ENCODE results near the gene ZNF823.
"Not testable (repeated sequence)": the region's sequence is repeated elsewhere in the genome, so short reads cannot be mapped to it uniquely, and the experiment has no call there.

The ZNF823 gene

GRCh38 chr19:11676661-11677600 lies 61.8 kb downstream of the ZNF823 start:
- not testable (repeated sequence) for DNase-seq

DNA sequence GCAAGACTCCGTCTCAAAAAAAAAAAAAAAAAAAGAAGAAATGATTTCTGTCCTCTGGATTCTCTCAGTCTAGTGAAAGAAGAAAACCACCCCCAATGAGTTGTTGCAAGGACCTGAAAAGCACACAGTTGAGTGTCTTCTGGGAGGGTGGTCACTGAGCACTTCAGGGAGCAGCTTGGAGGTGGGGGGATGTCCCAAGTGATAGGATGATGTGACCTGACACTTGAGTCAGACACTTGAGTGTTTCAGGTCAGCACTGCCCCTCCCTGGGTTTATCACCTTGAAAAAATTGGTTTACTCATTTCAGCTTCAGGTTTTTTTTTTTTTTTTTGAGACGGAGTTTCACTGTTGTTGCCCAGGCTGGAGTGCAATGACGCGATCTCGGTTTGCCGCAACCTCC lies 63.2 kb downstream of the ZNF823 start:
- no peak for DNase-seq

DNA sequence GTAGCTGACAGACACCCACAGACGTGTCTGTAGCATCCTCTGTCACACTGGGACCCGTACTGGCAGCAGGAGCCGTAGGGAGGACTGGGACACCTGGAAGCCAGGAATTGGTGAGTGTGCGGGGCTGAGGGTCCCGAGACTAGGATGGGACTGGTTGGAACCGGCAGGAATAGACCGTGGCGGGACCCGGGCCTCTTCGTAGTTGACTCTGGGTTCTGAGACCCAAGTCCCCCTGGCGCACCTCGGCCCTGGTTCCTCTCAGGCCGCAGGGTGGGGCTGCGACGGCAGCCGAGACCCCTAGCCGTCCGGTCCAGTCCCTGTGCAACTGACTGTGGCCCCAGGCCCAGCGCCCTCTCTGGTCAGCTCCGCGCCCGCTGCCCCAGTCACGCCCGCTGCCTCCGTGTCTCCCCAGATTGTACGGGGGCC lies 64.7 kb downstream of the ZNF823 start:
- DNase-seq: no peak

DNA sequence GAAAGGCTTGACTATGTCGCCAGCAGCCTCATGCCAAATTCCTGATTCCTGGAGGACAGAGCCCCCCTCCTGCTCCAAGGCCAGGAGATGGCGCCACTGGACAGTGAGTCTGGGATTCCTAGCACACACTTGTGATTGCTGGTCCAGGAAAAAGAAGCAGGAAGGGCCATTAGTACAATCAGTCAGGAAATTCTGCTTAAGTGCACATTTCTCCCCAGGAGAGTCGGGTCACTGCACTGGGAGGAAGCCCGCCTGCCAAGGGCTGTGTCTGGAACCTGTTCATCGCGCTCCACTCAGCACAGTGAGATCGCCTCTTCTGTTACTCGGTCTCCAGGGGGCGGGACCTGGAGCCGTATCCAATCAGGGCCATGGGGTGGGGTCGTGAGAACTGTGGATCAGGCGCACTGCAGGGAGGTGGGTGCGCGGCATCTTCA lies 65.1 kb downstream of the ZNF823 start:
- DNase-seq: no peak
